Medulla oblongata (tissue), 1 donor: ENCODE results near the gene SCO1.
"Not testable (repeated sequence)": the region's sequence is repeated elsewhere in the genome, so short reads cannot be mapped to it uniquely, and the experiment has no call there.

Experiments used
- DNase-seq: peaks from one replicate; pipeline ENCODE4 v3.0.0-alpha.2; 2015; ENCODE audit errors: extremely low spot score

The SCO1 gene

GRCh38 chr17:10726196-10726595, 28.9 kb upstream of the SCO1 start:
- no peak for DNase-seq

GRCh38 chr17:10725262-10725661, 27.9 kb upstream of the SCO1 start:
- DNase-seq, result no peak

- no peak for DNase-seq
Observed at GRCh38 chr17:10724546-10725195, 27.3 kb upstream of the SCO1 start.

GRCh38 chr17:10718547-10718946, 21.2 kb upstream of the SCO1 start:
- DNase-seq, result no peak

- DNase-seq, result no peak
Observed at GRCh38 chr17:10716218-10716617, 18.9 kb upstream of the SCO1 start.

GRCh38 chr17:10713318-10713717, 16.0 kb upstream of the SCO1 start:
- DNase-seq, result no peak

- no peak for DNase-seq
Observed at GRCh38 chr17:10705727-10706126, 8.4 kb upstream of the SCO1 start.

GRCh38 chr17:10702574-10702973, 5.2 kb upstream of the SCO1 start:
- peak; percentile 17 for DNase-seq

- no peak for DNase-seq
Observed at GRCh38 chr17:10699856-10700255, 2.5 kb upstream of the SCO1 start.

GRCh38 chr17:10698096-10698818, 924 bp upstream of the SCO1 start:
- DNase-seq, result peak; percentile 14

- DNase-seq, result not testable (repeated sequence)
Observed at GRCh38 chr17:10695875-10696407, 1.4 kb downstream of the SCO1 start.

GRCh38 chr17:10687499-10687898, 9.8 kb downstream of the SCO1 start:
- no peak for DNase-seq

- no peak for DNase-seq
Observed at GRCh38 chr17:10683853-10684252, 13.5 kb downstream of the SCO1 start.

GRCh38 chr17:10681866-10682446, 15.4 kb downstream of the SCO1 start:
- DNase-seq, result no peak

- no peak for DNase-seq
Observed at GRCh38 chr17:10674704-10675103, 22.6 kb downstream of the SCO1 start.

- no peak for DNase-seq
Observed at GRCh38 chr17:10673312-10673711, 24.0 kb downstream of the SCO1 start.

GRCh38 chr17:10668775-10669174, 28.6 kb downstream of the SCO1 start:
- no peak for DNase-seq

- no peak for DNase-seq
Observed at GRCh38 chr17:10666906-10667305, 30.4 kb downstream of the SCO1 start.

- DNase-seq, result no peak
Observed at GRCh38 chr17:10664571-10664970, 32.8 kb downstream of the SCO1 start.

- no peak for DNase-seq
Observed at GRCh38 chr17:10663231-10663630, 34.1 kb downstream of the SCO1 start.

GRCh38 chr17:10661437-10661836, 35.9 kb downstream of the SCO1 start:
- no peak for DNase-seq

GRCh38 chr17:10657879-10658278, 39.5 kb downstream of the SCO1 start:
- DNase-seq, result no peak

- DNase-seq, result no peak
Observed at GRCh38 chr17:10657148-10657547, 40.2 kb downstream of the SCO1 start, which contains the start of gene MYH3. Gene MYH3, minus strand, starts transcription at chr17:10657309. Its CDS starts 2,245 bp downstream, at chr17:10655064.
